ENCODE measurements around the gene GRIK4.

The GRIK4 gene

GRCh38 chr11:120647681-120648080 lies 136.1 kb downstream of the GRIK4 start:
- no peak for DNase-seq

GRCh38 chr11:120648771-120649170 lies 137.2 kb downstream of the GRIK4 start:
- DNase-seq: no peak

GRCh38 chr11:120649316-120649715 lies 137.8 kb downstream of the GRIK4 start:
- no peak for DNase-seq

- no peak for DNase-seq
These were observed 139.8 kb downstream of the GRIK4 start for GRCh38 chr11:120651396-120651795.

DNA sequence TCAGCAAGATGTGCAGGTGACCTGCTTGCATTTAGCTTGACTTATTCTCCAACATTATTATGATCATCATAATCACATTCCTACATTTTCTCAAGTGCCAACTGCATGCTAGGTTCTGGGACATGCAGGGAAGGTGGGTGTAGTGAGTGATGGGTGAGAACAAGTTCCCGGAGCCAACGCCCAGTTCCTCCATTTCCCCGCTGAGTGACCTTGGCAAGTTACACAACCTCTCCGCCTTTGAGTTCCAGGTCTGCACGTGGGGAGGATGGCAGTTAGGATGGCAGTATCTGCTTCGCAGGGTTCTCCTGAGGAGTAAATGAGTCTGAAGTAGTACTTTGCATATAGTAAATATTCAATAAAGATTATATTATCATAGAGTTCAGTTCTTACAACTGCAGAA lies 140.3 kb downstream of the GRIK4 start:
- no peak for DNase-seq

- no peak for DNase-seq
These were observed 141.3 kb downstream of the GRIK4 start for GRCh38 chr11:120652705-120653335.

- no peak for DNase-seq
These were observed 144.0 kb downstream of the GRIK4 start for GRCh38 chr11:120655589-120655988.

- DNase-seq: no peak
These were observed 145.9 kb downstream of the GRIK4 start for GRCh38 chr11:120657306-120658070.

GRCh38 chr11:120658071-120658423 lies 146.5 kb downstream of the GRIK4 start:
- DNase-seq: no peak

GRCh38 chr11:120659076-120659475 lies 147.5 kb downstream of the GRIK4 start:
- DNase-seq: no peak

- peak; percentile 47 for DNase-seq
These were observed 148.5 kb downstream of the GRIK4 start for GRCh38 chr11:120660024-120660565.

- no peak for DNase-seq
These were observed 150.6 kb downstream of the GRIK4 start for GRCh38 chr11:120662071-120662676.

DNA sequence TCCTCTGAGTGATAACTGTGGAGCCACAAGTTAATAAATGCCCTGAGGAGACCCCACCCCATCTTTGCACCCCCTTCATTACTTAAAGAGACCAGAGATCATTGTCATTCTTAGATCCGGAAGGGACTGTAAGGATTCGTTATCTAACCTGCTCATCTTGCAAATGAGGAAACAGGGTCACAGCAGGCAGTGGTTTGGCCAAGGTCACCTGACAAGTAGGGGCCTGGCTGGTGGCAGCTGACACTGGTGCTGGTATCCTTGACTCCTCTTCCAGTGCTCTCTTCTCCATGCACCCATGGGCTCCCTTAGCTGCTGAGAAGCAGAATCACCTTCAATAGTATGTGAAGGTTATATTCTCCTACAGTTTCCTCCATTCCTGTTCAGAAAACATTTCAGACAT lies 151.6 kb downstream of the GRIK4 start:
- DNase-seq: no peak

GRCh38 chr11:120666121-120666639 lies 154.6 kb downstream of the GRIK4 start:
- DNase-seq: no peak

- DNase-seq: no peak
These were observed 155.7 kb downstream of the GRIK4 start for GRCh38 chr11:120667281-120667680.

DNA sequence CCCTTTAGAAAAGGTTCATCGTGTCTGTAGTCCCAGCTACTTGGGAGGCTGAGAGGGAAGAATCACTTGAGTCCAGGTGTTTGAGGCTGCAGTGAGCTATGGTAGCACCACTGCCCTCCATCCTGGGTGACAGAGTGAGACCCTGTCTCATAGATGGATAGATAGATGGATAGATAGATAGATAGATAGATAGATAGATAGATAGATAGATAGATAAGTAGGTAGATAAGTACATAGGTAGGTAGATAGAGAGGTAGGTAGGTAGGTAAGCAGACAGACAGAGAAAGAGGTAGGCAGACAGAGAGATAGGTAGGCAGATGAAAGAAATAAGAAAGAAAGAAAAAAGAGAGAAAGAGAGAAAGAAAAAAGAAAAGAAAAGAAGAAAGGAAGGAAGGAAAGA lies 156.4 kb downstream of the GRIK4 start:
- no peak for DNase-seq

DNA sequence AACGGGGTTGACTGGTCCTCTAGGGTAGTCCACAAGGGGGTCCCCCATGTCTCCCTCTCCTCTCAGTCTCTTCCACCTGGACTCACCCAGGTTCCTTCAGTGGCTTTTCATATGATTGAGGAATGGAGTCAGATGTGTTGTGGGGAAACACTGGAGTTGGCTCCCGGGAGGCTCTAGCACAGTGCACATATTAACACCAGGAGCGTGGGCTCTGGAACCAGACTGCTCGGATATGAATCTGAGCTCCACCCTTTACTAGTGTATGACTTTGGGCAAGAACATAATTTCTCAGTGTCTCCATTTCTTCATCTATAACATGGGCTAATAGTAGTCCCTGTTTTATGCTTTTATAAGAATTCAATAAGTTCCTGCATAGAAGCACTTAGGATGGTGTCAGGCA lies 157.0 kb downstream of the GRIK4 start:
- no peak for DNase-seq

DNA sequence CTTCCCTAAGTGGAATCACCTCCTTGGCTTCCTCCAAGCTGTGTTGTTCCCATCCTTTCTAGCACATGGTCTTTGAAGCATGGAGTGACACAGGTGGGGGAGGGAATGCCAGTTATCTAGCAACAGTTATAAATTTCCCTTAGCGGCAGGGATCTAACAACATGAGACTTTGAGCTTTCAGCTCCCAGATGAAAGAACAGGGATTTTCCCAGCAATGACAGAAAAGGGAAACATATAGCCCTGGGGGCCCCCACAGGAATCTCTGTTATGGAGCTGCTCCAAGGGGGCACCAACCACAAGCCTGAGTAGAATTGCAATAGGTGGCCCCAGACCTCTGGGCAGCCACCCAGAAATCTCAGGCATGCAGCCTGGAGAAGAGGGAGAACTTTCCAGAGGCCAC lies 163.0 kb downstream of the GRIK4 start:
- no peak for DNase-seq

DNA sequence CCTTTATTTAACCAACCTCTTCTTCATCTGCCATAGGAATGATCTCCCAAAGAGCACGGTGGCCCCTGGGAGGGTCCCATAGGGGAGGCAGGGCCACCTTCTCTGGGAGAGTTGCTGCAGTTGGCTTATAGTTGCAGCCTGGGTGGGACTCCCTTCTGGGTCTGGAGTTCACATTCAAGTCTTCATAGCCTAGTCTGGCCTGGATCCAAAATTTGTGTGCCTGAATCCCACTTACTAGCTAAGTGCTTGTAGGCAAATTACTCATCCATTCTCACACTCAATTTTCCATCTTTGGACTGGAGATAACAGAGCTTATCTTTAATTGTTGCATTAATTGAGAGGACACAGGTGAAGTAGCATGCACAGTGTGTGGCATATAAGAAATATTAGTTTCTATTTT lies 163.6 kb downstream of the GRIK4 start:
- no peak for DNase-seq

GRCh38 chr11:120676991-120677390 lies 165.4 kb downstream of the GRIK4 start:
- no peak for DNase-seq

DNA sequence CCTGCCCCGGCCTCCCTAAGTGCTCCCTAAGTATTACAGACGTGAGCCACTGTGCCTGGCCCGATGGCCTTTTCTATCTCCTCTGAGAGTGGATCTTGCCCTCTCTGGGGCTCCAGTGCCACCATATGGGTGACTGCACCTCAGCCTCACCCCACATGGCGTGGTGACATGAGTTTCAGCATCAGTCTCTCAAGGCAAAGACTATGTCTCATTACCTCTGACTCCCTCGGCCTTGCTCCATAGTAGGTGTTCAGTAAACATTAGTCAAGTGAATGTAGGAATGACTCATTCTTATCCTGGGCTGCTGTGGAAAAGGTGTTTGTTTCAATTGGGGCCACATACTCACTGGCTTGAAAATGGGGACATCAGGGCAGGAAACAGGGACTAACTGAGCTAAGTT lies 168.8 kb downstream of the GRIK4 start:
- no peak for DNase-seq

GRCh38 chr11:120681434-120682331 lies 170.1 kb downstream of the GRIK4 start:
- no peak for DNase-seq

DNA sequence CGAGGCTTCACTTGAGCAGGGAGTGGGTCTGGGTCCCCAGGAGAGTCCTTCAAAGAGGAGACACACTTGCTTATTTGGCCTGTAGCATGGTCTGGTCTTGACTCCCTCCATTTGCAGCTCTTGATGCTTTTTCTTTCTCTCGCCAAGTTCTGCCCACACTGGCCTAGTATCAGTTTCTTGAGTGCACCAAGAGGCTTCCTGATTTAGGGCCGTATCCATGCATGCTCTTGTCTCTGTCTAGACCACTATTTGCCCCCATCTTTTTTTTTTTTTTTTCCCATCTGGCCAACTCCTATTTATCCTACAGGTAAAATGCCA lies 170.7 kb downstream of the GRIK4 start:
- DNase-seq: no peak
